GM19238 (cell line): Measurements from ENCODE around the gene SLC7A6OS.

ENCODE experiments used
- DNase-seq: peaks from one replicate; pipeline ENCODE4 v3.0.0; 2011; ENCODE audit warnings: low spot score; ENCODE audit not compliant: insufficient read length

SLC7A6OS gene

GRCh38 chr16:68310774-68311511 lies at the start of gene SLC7A6OS, which contains the start of gene PRMT7:
TSS of gene SLC7A6OS (minus strand) at chr16:68310946. CDS start at chr16:68310926, 20 bp downstream.
TSS of gene PRMT7 (plus strand) at chr16:68311019. CDS start at chr16:68315980, 4,961 bp downstream.
- peak; percentile 96 for DNase-seq

DNA sequence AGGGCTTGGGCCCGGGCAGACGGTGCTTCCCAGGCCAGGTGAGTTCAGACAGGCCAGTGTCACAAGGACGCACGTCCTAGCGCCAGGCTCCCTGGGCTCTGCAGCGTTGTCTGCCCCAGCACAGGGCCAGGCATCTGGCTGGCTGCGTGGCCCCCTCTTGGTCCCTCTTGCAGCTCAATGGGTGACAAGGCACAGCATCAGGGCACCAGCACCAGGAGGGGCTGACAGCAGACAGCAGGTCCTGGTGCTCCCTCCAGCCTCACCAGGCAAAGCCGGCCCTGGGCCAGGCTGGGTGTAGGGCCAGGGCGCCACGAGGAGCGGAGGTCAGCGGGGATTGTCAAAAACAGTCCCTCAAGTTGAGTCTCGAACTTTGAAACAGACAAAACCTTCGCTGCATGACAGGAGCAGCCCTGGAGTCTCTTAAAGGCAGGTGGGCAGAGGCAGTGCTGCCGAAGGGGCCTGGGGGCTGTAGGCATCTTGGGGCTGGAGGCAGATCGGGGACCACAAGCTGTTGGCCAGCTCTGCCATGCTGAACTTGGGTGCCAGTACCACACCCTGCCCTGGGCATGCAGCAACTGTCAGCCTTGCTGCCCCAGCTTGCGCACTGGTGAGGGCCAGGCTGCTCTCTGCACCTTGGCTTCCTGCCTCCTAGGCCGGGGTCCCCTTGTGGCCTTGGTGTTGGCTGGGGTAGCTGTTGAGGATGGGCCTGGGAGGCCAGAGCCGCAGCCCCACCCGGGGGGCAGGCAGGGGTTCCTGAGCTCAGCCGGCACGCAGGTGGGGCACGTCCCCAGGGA lies 48.8 kb upstream of the SLC7A6OS start:
- DNase-seq: no peak

- no peak for DNase-seq
These were observed 48.2 kb upstream of the SLC7A6OS start for GRCh38 chr16:68358951-68359350.

DNA sequence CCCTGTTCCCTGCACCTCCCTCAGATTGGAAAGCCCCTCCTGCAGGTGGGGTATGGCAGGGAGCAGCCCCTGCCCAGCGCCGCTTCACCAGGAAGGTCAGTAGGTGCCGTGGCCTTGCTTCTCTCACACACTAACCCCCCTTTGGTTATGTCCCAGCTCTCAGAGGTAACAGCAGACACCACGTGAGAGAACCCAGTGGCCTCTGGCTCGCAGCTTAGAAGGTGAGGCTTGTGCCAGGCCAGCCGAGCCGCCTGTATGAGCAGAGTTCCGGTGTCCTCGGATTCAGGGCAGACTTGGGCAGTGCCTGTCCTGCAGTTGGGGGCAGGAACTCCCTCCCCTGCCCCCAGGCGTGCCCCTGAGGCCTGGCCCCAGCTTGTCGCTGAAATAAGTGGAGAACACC lies 47.2 kb upstream of the SLC7A6OS start:
- DNase-seq: no peak

DNA sequence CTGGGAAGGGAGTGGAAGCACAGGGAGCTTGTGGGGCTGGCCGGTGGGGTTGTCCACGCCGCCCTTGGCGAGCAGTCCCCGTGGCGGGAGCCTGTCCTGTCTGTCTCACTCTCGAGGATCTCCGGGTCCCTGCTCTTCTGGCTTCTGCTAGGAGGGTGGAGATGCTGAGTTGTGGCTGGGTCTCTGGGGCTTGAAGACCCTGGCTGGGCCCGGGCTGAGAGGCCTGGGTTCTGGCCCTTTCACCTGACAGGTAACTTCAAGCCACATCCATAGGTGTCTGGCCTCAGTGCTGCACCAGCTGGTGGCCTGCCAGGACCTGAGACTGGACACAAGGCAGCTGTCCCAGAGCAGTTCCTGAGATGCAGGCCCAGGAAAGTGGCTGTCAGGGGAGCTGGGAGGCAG lies 46.8 kb upstream of the SLC7A6OS start:
- no peak for DNase-seq

DNA sequence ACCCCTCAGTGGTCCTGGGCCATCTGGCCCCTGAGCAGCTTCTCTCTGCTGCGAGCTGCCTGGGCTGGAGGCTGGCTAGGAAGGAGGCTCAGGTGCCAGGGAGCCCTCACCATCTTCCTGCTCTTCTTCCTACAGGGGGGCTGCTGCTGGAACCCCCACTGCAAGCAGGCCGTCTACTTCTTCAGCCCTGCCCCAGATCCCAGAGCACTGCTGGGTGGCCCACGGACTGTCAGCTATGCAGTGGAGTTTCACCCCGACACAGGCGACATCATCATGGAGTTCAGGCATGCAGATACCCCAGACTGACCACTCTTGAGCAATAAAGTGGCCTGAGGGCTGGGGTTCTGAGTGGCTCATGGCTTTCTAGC lies 46.2 kb upstream of the SLC7A6OS start:
- DNase-seq: no peak

DNA sequence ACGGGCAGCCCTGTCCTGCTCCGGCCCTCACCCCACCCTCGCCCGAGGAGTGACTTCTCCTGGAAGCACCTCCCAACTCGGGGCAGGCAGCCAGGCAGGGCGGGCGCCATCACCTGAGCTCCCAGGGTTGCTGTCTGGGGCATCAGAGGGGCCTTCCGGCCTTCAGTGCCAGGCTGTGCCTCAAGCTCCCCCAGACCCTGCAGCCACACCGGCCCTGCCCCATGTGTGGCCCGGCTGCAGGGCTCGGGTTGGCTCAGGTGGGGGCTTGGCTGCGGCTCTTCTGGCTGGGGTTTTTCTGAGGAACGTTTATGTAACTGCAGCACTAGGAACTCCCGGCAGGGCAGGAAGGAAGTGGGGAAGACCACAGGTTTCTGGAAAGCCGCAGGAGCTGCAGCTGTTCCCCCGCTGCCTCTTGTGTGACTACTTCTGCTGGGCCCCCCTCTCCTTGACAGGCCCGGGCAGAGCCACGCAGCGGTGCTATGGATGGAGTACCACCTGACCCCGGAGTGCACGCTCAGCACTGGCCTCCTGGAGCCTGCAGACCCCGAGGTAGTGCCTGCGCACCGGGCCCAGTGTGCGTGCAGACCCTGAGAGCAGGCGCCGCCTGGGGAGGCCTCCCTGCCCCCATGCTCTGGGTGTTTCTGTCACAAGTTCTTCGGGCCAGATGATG lies 45.6 kb upstream of the SLC7A6OS start:
- peak; percentile 96 for DNase-seq

- DNase-seq: no peak
These were observed 44.9 kb upstream of the SLC7A6OS start for GRCh38 chr16:68355447-68356248.

- DNase-seq: no peak
These were observed 44.1 kb upstream of the SLC7A6OS start for GRCh38 chr16:68354816-68355215.

GRCh38 chr16:68353366-68353765 lies 42.6 kb upstream of the SLC7A6OS start:
- no peak for DNase-seq

DNA sequence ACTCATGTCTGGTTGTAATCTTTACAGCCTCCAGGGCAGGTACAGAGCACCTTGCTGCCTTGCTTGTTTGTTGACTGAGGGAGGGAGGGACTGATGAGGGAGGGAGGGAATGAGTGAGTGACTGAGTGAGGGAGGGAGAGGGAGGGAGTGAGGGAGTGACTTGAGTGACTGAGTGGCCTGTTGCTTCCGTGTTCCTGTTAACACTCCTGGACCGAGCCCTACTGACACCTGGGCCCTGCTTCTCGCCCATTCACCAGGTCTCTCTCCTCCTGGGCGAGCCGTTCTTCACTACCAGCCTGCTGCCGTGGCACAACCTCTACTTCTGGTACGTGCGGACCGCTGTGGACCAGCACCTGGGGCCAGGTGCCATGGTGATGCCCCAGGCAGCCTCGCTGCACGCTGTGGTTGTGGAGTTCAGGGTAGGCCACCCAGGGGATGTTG lies 41.3 kb upstream of the SLC7A6OS start:
- no peak for DNase-seq

- DNase-seq: no peak
These were observed 40.7 kb upstream of the SLC7A6OS start for GRCh38 chr16:68351463-68351862.

GRCh38 chr16:68350813-68351350 lies 40.1 kb upstream of the SLC7A6OS start:
- DNase-seq: no peak

DNA sequence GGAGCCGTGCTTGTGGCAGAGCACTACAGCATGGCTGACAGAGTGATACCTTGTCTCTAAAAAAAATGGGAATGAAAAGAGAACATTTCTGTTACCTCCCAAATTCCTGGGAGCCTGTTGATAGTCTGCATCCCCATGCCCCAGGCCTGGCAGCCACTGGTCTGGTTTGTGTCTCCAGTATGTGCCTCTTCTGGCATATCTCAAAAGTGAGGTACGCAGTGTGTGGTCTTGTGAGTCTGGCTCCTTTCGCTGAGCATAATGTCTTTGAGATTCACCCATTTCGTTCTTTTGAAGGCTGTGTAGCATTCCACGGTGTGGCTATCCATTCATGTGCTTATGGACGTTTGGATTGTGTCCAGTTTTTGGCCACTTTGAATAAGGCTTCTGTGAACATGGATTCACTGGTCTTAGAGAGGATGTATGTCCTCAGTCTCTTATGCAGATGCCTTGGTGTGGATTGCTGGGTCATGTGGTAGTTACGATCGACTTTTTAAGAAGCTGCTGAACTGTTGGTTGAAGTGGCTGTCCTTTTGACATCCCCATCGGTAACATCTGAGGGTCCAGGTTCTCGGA lies 39.2 kb upstream of the SLC7A6OS start:
- DNase-seq: no peak

DNA sequence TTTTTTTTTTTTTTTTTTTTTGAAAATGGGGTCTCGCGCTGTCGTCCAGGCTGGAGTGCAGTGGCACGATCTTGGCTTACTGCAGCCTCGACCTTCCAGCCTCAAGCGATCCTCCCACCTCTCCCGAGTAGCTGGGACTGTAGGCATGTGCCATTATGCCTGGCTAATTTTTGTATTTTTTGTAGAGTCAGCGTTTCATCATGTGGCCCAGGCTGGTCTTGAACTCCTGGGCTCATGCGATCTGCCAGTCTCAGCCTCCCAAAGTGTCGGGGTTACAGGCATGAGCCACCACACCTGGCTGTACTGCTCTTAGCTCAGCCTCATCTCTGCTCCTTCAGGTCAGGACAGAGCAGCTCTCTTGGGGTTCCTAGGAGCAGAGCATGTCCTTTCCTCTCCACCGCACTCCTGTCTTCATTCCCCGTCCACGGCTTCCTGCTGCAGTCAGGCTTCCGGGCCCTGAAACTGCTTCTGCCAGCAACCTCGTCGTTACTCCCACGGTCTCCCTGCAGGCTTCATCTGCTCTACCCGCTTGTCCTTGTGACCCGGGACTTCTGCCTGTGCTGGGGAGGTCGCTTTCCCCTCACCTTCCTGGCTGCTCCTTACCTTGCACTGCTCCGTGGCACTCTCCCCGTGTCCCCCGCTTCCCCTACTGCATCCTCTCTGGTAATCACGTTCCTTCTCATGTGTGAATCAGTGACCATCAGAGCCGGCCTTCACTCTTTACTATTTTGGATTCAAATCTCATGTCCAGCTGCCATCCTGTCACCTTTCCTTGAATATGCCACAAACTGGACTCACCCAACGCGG lies 38.1 kb upstream of the SLC7A6OS start:
- DNase-seq: no peak

- DNase-seq: no peak
These were observed 36.9 kb upstream of the SLC7A6OS start for GRCh38 chr16:68347605-68348004.

GRCh38 chr16:68346892-68347480 lies 36.2 kb upstream of the SLC7A6OS start:
- DNase-seq: no peak

DNA sequence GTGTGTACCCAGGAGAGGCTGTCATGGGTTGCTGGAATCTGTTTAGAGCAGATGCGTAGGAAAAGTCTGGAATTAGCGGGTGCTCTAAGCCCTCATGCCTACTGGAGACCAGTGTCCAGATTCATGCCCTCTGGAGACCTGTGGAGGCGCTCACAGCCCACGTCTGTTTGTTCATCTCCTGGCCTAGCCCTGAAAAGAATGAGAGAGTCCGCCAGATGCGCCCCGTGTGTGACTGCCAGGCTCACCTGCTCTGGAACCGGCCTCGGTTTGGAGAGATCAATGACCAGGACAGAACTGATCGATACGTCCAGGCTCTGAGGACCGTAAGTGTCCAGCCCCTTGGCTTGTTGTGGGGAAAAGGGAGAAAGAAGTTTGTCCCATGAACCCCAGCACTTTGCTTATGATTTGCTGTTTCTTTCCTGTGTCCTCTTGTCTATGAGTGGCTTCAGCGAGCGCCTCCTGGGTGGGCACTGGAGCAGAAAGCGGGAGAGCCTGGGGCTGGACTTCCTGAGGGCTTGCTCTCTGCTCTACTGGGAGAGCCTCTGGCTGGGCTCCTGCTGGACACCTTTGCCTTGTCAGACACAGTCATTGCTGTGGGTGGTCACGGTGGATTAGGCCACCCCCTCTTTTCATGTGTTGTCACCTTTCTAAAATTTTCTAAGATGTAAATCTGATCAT lies 35.4 kb upstream of the SLC7A6OS start:
- DNase-seq: no peak

GRCh38 chr16:68345351-68345810 lies 34.6 kb upstream of the SLC7A6OS start:
- no peak for DNase-seq
